GM12892 (cell line): ENCODE results near the gene GRN.

ENCODE experiments used
- POLR2A ChIP-seq: IDR thresholded peaks from 2 replicates; pipeline ENCODE4 v1.6.1; 2011; ENCODE audit warnings: low read depth, low read length, control low read depth
- POLR2AphosphoS5 ChIP-seq: IDR thresholded peaks from 2 replicates; pipeline ENCODE4 v1.6.1; 2011; ENCODE audit warnings: low read depth, low read length, control low read depth
- TAF1 ChIP-seq: IDR thresholded peaks from 2 replicates; pipeline ENCODE4 v1.6.1; 2011; ENCODE audit warnings: low read depth, mild to moderate bottlenecking, control low read depth, low read length, borderline replicate concordance

GRCh38 chr17:44335564-44335963 lies 9.5 kb upstream of the GRN start:
- TF ChIP-seq POLR2A: no peak
- TF ChIP-seq TAF1: no peak
- TF ChIP-seq POLR2AphosphoS5: no peak
